ENCODE results near the gene UPP2.

Gene UPP2

GRCh38 chr2:158112992-158113391, 11.3 kb downstream of the UPP2 start:
- DNase-seq, result no peak

DNA sequence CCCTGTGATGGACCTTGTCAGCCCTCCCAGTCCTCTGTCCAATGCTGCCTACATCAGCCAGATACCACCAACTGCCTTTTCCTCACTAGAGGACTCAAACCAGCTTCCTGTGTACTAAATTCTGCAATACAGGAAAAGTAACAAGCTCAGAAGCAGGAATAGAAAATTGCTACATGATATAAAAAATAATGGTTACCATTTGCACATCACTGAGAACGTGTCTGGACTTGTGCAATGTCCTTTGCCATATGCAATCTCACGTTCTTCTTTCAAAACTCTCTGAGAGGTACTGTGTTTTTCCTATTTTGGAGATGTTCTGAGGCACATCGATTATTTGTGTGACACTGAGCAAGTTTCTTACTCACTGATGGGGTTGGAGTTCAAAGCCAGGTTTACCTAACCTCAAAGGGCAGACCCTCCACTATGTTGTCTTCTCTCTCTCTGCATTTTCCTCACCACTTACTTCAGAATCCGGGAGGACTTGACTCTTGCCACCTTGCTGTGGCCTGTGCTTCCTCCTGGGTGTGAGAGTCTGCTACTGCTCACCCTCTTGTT, 12.1 kb downstream of the UPP2 start:
- DNase-seq, result no peak

DNA sequence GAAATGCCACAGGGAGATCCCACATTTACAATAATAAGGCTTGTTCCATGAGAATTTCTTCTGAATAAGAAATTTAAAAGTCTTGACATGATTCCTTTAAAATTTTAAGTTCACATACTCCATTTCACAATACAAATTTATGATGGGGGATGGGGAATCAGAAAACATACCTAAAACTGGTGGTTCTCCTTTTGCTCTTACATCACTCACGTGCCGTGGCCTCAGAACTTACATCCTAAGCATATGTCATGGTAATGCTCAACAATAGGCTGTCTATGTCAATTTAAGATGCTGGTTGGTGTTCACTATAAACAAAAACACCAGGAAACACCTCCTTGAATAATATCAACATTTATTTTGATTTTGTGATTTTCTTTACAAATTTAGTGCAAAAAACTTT, 12.8 kb downstream of the UPP2 start:
- DNase-seq, result no peak

DNA sequence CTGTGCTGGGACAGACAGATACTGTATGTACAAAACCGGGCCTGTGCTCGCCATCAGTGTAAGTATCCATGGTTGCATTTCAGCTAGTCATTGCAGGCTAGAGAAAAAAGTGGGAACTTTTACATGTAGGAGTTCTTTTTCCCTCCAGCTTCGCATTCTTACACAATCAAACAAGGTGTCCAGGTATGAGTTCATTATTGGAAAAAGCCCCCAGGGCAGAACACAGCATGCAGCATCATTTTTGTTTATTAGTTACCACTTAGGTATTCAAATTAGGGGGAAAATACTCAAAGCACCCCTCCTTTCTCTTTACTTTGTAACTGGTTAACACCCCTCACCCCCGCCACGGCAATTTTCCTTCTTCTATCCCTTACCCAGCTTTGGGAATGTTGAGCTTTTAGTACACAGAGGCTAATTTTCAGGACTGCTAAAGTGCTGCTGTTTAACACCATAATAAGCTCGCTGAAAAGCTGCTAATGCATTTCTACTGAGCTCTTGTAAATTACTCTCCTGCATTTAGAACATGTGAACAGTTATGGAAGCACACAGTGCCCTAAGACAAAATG, 13.6 kb downstream of the UPP2 start:
- peak; percentile 25 to 44 for DNase-seq

DNA sequence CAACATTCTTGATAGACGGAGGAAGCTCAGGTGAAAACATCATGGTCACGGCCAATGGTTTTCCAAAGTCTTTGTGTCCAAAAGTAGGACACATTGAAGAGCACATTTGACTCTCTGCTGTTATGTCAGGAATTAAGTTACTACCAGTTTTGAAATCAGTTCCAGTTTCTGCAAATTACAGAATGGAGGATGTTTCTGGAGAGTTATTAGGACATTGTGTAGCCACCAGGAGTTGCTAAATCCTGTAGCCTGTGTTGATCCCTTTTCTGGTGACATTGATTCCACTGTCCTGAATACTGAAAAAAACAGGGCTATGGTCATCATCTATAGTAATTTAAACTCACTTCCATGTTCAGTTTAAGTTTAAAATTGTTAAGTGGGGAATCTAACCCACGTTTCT, 15.3 kb downstream of the UPP2 start:
- no peak for DNase-seq

- DNase-seq, result peak in 1 of 2 experiments; percentile 37
These were observed 18.4 kb downstream of the UPP2 start for GRCh38 chr2:158120102-158120501.

GRCh38 chr2:158120664-158121641, 19.3 kb downstream of the UPP2 start:
- peak; percentile 23 to 71 for DNase-seq

DNA sequence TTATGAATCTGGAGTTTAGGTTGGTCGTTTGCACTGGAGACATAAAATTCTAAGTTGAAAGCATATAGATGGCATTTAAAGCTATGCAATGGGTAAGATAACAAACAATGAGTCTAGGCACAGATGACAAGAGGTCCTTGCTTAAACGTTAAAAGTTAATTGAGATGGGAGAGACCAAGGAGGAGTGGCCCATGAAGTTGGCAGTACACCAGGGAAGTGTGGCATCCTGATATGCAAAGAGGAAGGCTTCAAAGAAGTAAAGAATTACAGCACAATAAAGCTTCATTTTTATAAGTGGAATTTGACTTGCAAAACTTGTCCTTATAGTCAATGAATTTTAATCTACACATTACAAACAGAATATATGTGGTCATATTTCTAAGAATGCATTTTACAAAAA, 23.2 kb downstream of the UPP2 start:
- DNase-seq, result peak; percentile 41 to 56

- no peak for DNase-seq
These were observed 24.3 kb downstream of the UPP2 start for GRCh38 chr2:158125756-158126498.

GRCh38 chr2:158127380-158127804, 25.7 kb downstream of the UPP2 start:
- DNase-seq, result no peak

- peak in 1 of 2 experiments; percentile 39 for DNase-seq
These were observed 26.7 kb downstream of the UPP2 start for GRCh38 chr2:158128168-158128973.

DNA sequence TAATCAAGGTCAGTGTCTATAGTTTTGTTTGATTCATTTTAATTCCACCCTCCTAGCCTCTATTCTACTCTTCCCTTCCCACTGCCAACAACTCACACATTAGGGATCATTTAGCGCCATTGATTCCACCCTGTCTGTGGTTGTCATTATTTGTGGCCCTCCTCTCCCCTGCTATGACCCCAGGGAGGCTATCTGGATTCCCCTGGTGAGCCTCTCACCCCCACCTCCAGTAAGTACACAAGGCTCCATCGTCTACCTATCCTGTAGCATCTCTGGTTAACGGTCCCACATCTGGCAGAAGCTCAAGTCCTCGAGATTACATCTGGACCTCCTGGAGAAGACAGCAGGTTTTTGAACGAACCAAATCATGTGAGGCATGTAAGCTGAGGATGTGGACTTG, 27.4 kb downstream of the UPP2 start:
- no peak for DNase-seq

DNA sequence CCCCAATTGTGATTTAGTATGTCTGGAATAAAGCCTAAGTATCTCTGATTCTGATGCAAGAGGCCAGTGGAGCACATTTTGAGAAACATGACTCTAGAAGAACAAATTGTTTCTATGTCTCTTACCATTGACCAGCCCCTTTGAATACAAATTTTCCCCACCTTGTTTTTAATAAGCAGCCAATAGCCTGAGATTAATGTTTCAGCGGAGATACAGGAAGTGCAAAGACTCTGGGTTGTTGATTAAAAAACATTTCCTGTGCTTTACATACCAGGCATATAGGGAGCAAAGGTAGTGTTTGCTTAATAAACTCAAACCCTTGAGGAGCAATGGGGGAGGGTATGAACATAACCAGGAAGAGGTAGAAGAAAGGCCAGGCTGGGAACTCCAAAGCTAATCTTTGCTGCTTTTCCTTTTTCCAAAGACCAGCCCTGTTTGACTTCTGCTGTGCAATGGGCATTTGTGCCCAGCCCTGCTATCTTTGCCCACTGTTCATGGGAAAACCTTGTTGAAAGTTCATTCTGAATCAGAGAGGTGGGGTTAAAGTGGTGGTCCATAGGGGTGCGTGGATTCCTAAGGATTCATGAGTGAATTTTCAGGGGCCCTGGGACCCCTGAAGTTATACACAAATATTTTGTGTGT, 29.3 kb downstream of the UPP2 start:
- peak; percentile 25 to 26 for DNase-seq

DNA sequence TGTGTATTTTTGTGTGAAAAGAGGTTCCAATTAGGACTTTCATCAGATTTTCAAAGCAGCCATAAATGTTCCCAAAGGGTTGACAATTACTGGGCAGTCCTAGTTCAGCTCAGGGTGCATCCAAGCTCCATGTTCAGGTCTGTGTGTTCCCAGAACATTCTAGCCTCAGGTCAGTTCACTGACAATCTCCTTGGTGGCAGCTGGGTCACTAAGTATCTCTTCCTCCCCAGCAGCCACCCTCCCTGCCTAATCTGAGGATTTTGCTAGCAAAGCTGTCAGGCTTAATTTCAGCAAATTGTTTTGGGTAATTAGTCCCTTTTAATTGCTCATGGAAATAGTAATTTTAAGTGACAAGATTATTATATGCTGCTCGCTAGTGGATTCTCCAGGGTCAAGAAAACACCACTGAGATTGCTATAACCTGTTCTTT, 29.8 kb downstream of the UPP2 start:
- no peak for DNase-seq

- DNase-seq, result no peak
These were observed 30.4 kb downstream of the UPP2 start for GRCh38 chr2:158131919-158132566.

GRCh38 chr2:158134055-158134454, 32.4 kb downstream of the UPP2 start:
- no peak for DNase-seq

GRCh38 chr2:158134655-158135054, 33.0 kb downstream of the UPP2 start:
- no peak for DNase-seq

DNA sequence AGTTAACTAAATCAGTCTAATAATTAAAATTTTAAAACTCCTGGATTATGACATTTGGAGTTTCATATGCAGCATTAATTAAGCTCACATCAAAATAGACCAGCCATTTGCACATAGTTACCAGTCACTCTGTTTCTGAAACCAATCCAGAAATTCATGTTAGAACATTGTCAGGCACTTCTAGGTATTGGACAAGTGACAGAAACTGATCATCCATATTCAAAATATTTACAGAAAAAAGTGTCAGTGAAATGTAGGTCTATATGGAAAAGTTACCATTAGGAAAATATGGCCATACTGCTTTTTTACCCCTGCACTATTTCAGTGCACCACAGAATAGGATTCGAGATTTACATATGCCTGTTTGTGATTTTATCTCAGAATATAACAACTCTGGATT, 33.4 kb downstream of the UPP2 start:
- DNase-seq, result no peak

GRCh38 chr2:158138255-158138654, 36.6 kb downstream of the UPP2 start:
- no peak for DNase-seq

- no peak for DNase-seq
These were observed 38.5 kb downstream of the UPP2 start for GRCh38 chr2:158140201-158140600.

DNA sequence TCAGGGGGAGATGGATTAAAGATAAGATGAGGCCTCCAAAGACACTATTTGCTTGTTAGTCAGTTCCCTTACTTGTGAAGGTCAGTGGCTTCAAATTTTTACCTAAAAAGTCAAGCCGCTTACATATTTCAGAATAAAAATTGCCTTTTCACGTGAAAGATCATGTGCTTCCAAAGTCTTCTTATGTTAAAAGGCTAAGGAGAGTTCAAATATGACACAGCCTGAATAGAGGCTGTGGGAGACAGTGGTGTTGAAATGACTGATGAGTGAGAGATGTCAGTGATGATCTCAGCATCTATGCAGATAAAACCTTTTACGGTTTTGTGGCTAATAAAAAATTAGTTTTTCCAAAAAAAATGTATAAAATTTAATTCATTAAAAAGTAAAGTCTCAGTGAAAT, 40.5 kb downstream of the UPP2 start:
- DNase-seq, result no peak
